Esophagus squamous epithelium (tissue), 5 donors: ENCODE data around the gene TMEM53. TPM values are rescaled to one million over a fixed set of nuclear protein-coding genes. Genes with fewer than 3 reads are reported as not detected.

Experiments
- DNase-seq: peaks from one replicate; lab custom pipeline; 2025; lab: John Stamatoyannopoulos, UW
- H3K27ac ChIP-seq, 4 donors: fragments of 200-600 bp; sonication (generic); one replicate each; pipeline ENCODE4 v1.5.1; 2016 to 2019; ENCODE audit warnings: mild to moderate bottlenecking in 1 of 4
- H3K27me3 ChIP-seq, 4 donors: fragments of 200-600 bp; sonication (generic); 1 replicate in 3 of 4; 2 replicates in 1 of 4; pipeline versions ENCODE4 v1.5.1 to v1.6.0; 2017 to 2021; ENCODE audit warnings: antibody characterized with exemption in 1 of 4
- H3K36me3 ChIP-seq, 3 donors: fragments of 200-600 bp; sonication (generic); one replicate each; pipeline ENCODE4 v1.5.1; 2016 to 2019
- H3K4me1 ChIP-seq, 3 donors: fragments of 200-600 bp; sonication (generic); one replicate each; pipeline ENCODE4 v1.5.1; 2017 to 2019
- H3K4me3 ChIP-seq, 4 donors: fragments of 200-600 bp; sonication (generic); 1 replicate in 3 of 4; 2 replicates in 1 of 4; pipeline ENCODE4 v1.5.1; 2016 to 2019; ENCODE audit warnings: mild to moderate bottlenecking in 2 of 4, moderate library complexity in 1 of 4
- H3K9me3 ChIP-seq, 3 donors: fragments of 200-600 bp; sonication (generic); one replicate each; pipeline ENCODE4 v1.5.1; 2016 to 2019
- CTCF ChIP-seq, 6 experiments: fragments of 450-650 bp in 4 of 6; fragments of 200-600 bp in 2 of 6; sonication (generic) in 2 of 6; IDR thresholded peaks; one replicate each; pipeline ENCODE4 v1.5.1; 2016 to 2019; ENCODE audit warnings: antibody characterized with exemption in 6 of 6, mild to moderate bottlenecking in 4 of 6, moderate library complexity in 4 of 6
- POLR2A ChIP-seq, 4 donors: fragments of 450-650 bp; IDR thresholded peaks; one replicate each; pipeline ENCODE4 v1.6.1; 2017; ENCODE audit warnings: antibody characterized with exemption in 4 of 4, mild to moderate bottlenecking in 4 of 4, moderate library complexity in 3 of 4
- WGBS, 2 donors: methylation state at CpG; one replicate each; pipeline ENCODE4 v1.1.5; 2018; 5-methylcytosine and 5-hydroxymethylcytosine counted together
- intact Hi-C: fragments of 100-400 bp; cut with DNase I; formaldehyde crosslinking; loops from one replicate; pipeline ENCODE4 v1.15.0; 2022
- total RNA-seq, 4 donors: library from RNA; depleted of rRNA; stranded (reverse); fragments of >200 nt; gene quantifications; one replicate each; pipeline ENCODE4 v1.1.0, GENCODE V29; 2016
- donor health status: DM: yes; HTN: yes; CAD: no.

The TMEM53 gene
- total RNA-seq, 4 donors from 2014 or later = 3.2 to 5.8 (median 4.0) TPM

- 81 to 100% methylated on average over 4 of the region's 4 CpGs for WGBS, 2 donors
- H3K36me3 ChIP-seq = peaks cover 0 to 4% (median 0%) of the 10 kb centered on the region in 3 donors
- H3K4me3 ChIP-seq = no peak overlapping the region
- no peak for DNase-seq
- H3K27ac ChIP-seq = no peak overlapping the region
- intact Hi-C loops = no loop called here
- no peaks in the 10 kb centered on the region for H3K27me3 ChIP-seq
- H3K4me1 ChIP-seq = peaks cover 0 to 6% (median 0%) of the 10 kb centered on the region in 3 donors
- TF ChIP-seq CTCF (IDR thresholded peaks at IDR 0.05) (no peak), POLR2A (IDR thresholded peaks at IDR 0.05) (no peak)
- H3K9me3 ChIP-seq = no peaks in the 10 kb centered on the region
Observed at GRCh38 chr1:44659566-44659965, 14.7 kb downstream of the TMEM53 start.

- intact Hi-C loops = no loop called here
- H3K27me3 ChIP-seq = no peaks in the 10 kb centered on the region
- no peak for DNase-seq
- no peaks in the 10 kb centered on the region for H3K9me3 ChIP-seq
- peaks cover 3 to 35% (median 10%) of the 10 kb centered on the region in 3 donors for H3K36me3 ChIP-seq
- H3K4me1 ChIP-seq = peaks cover 0 to 6% (median 0%) of the 10 kb centered on the region in 3 donors
- TF ChIP-seq POLR2A (IDR thresholded peaks at IDR 0.05) (no peak), CTCF (IDR thresholded peaks at IDR 0.05) (peak; percentile 15 to 61 (median 42))
- WGBS, 2 donors = 80 to 84% methylated on average over 3 to 5 of the region's 5 CpGs
- no peak overlapping the region for H3K4me3 ChIP-seq
- no peak overlapping the region for H3K27ac ChIP-seq
Observed at GRCh38 chr1:44655609-44656008, 18.7 kb downstream of the TMEM53 start.

- TF ChIP-seq POLR2A (IDR thresholded peaks at IDR 0.05) (no peak), CTCF (IDR thresholded peaks at IDR 0.05) (no peak)
- no peaks in the 10 kb centered on the region for H3K9me3 ChIP-seq
- no peak for DNase-seq
- no peak overlapping the region for H3K4me3 ChIP-seq
- no peaks in the 10 kb centered on the region for H3K4me1 ChIP-seq
- 87 to 88% methylated on average over 16 of the region's 35 CpGs for WGBS, 2 donors
- H3K27ac ChIP-seq = no peak overlapping the region
- peaks cover 10 to 44% (median 19%) of the 10 kb centered on the region in 3 donors for H3K36me3 ChIP-seq
- H3K27me3 ChIP-seq = no peaks in the 10 kb centered on the region
- intact Hi-C loops = no loop called here
Observed at GRCh38 chr1:44654621-44655187, 19.6 kb downstream of the TMEM53 start.

GRCh38 chr1:44653107-44653964, 20.9 kb downstream of the TMEM53 start:
- no peaks in the 10 kb centered on the region for H3K4me1 ChIP-seq
- no peak for DNase-seq
- TF ChIP-seq CTCF (IDR thresholded peaks at IDR 0.05) (peak in 1 of 6 experiments; percentile 11), POLR2A (IDR thresholded peaks at IDR 0.05) (no peak)
- H3K27me3 ChIP-seq = no peaks in the 10 kb centered on the region
- H3K4me3 ChIP-seq = no peak overlapping the region
- 59 to 62% methylated on average over 7 to 11 of the region's 11 CpGs for WGBS, 2 donors
- intact Hi-C loops = no loop called here
- no peak overlapping the region for H3K27ac ChIP-seq
- no peaks in the 10 kb centered on the region for H3K9me3 ChIP-seq
- peaks cover 13 to 58% (median 32%) of the 10 kb centered on the region in 3 donors for H3K36me3 ChIP-seq
